ENCODE measurements around the gene NDUFV2.

Gene NDUFV2

GRCh38 chr18:9102508-9103375 is at the start of gene NDUFV2:
NDUFV2 (plus strand) TSS chr18:9102699; CDS start chr18:9102744, 45 bp downstream.
- H3K4me3 ChIP-seq (ENCODE audit: low read depth, low read length) = peak within 1 kb of the TSS; percentile 90

DNA sequence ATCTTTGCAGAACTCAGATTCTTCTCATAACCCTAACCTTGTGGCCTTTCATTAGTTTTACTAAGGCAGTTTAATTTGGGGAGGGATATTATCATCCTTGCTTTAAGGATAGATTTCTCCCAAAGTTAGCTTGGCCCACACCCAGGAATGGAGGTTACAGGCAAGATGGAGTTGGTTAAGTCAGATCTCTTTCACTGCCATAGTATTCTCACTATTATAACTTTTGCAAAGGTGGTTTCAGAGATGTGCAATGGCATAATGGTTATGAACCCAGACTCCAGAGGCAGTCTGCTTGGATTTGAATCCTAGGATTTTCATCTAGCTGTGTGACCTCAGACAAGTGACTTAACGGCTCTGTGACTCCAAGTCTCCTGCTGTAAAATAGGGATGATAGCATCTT is 48.7 kb upstream of the NDUFV2 start:
- H3K4me3 ChIP-seq (ENCODE audit: low read depth, low read length) = no peak overlapping the region

- no peak overlapping the region for H3K4me3 ChIP-seq (ENCODE audit: low read depth, low read length)
These were observed 47.3 kb upstream of the NDUFV2 start for GRCh38 chr18:9055185-9055584.

DNA sequence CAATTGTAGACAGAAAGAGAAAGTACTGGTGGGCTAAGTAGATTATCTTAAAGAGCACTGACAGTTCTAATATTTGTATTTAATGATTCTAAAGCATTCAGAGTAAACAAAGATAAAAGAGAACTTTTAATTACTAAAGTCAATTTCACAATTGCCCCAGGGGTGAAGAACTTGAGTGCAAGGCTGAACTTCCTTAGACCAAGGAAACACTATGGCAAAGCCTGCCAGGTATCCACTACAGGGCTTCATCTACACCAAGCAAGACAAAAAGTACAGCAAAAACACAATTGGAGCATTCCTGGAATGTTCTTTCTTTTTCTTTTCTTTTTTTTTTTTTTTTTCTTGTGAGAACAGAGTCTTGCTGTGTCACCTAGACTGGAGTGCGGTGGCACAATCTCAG is 46.9 kb upstream of the NDUFV2 start:
- no peak overlapping the region for H3K4me3 ChIP-seq (ENCODE audit: low read depth, low read length)

GRCh38 chr18:9057646-9058045 is 44.9 kb upstream of the NDUFV2 start:
- H3K4me3 ChIP-seq (ENCODE audit: low read depth, low read length) = no peak overlapping the region

DNA sequence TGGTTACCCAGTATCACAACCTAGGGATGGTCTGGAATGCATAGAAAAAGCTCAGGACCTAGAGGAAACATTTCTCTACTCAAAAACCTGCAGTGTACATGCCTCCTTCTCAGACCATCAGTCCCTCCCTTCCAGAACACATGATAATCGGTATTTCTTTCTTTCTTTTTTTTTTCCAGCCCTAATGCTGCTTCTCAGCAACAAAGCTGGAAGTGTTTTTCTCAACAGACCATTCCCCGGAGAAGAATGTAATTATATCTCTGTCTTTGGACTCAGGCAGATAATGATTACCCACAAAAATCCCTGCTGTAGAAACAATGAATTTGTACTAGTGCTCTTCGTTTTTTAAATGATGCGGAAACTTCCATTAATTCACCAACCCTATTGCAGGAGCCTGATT is 44.1 kb upstream of the NDUFV2 start:
- no peak overlapping the region for H3K4me3 ChIP-seq (ENCODE audit: low read depth, low read length)

GRCh38 chr18:9062418-9062751 is 40.1 kb upstream of the NDUFV2 start:
- H3K4me3 ChIP-seq (ENCODE audit: low read depth, low read length) = no peak overlapping the region

GRCh38 chr18:9065864-9066263 is 36.6 kb upstream of the NDUFV2 start:
- no peak overlapping the region for H3K4me3 ChIP-seq (ENCODE audit: low read depth, low read length)

DNA sequence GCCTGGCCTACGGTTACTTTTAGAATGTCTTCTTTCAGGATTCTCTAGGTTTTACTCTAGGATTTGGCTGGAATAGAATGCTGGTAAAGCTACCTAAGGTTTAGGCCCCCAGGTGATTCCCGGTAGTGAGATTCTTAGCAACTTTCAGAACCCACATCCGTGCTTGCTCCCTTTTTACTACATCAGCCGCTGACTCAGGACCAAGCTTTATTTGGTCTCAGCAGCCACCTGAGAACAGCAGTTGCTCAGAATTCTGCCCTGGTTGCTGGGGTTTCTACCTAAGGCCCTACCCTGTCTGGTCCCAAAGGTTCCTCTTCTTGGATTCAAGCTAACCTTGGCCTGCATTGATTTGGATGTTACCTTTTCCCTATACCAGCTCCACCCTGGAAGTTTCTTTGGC is 36.1 kb upstream of the NDUFV2 start:
- no peak overlapping the region for H3K4me3 ChIP-seq (ENCODE audit: low read depth, low read length)

- no peak overlapping the region for H3K4me3 ChIP-seq (ENCODE audit: low read depth, low read length)
These were observed 35.6 kb upstream of the NDUFV2 start for GRCh38 chr18:9066817-9067306.

DNA sequence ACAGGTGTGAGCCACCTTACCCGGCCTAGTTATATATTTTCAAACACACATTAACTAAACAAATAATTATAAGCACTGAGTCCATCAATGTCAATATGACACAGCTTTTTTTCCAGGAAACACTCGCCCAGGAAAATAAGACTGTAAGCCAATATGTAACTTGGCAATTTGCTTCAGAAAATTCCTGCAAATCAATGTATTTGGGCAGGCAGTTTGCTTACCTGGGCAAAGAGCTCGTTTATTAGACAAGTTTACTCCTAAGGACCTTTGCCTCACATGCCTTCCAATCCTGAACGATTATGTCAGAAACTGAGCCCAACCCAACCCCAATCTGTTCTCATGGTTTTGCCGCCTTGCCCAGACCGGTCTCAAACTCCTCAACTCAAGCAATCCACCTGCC is 34.7 kb upstream of the NDUFV2 start:
- H3K4me3 ChIP-seq (ENCODE audit: low read depth, low read length) = no peak overlapping the region

DNA sequence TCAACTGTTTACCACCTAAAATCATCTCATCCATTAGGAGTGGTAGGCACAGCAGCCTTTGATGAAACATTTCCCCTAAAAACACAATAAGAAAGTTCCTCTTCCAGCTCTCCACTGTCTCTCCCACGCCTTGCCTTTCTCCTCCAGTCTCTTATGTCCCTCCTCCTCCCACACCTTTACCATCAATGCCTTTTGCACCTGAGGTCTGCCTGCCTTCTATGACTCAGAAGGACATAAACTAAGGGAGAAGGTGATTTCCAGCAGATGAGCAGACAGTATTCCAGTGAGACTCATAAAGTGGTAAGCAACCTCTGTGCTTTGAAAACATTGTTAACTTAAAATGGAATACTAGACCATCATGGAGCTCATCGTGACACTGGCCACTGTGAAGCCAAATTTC is 34.2 kb upstream of the NDUFV2 start:
- H3K4me3 ChIP-seq (ENCODE audit: low read depth, low read length) = no peak overlapping the region

GRCh38 chr18:9069601-9070000 is 32.9 kb upstream of the NDUFV2 start:
- no peak overlapping the region for H3K4me3 ChIP-seq (ENCODE audit: low read depth, low read length)

GRCh38 chr18:9070212-9070611 is 32.3 kb upstream of the NDUFV2 start:
- H3K4me3 ChIP-seq (ENCODE audit: low read depth, low read length) = no peak overlapping the region

DNA sequence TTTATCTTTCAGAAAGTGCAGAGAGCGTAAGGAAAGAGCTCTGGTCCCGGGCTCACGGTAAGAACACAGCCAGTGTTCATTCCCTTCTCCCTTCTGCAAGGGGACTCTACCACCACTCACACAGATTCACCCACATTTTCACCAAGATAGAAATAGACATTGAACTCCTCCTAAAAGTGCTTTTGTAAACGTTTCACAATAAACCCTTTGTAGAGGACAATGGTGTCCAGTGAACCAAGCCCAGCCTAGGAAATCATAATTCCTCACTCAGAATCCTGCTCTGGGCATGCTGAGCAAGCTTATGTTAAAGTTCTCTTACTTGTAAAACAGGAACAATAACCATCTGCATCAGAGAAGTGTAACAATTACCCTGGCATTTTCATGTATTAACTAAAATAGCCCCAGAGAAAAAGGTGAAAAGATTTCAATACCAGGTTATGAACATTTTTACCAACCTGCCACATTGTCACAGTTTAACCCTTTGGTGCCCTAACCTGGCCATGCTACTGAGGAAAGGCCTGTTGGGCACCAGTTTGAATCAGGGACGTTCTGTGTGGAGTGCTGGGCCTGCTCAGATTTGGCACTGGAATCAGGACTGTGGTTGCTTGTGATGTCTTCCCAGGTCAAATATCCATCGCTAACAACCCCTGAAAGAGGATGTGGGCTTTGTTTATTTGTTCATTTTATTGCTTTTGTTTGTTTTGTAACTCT is 22.5 kb upstream of the NDUFV2 start:
- H3K4me3 ChIP-seq (ENCODE audit: low read depth, low read length) = no peak overlapping the region

DNA sequence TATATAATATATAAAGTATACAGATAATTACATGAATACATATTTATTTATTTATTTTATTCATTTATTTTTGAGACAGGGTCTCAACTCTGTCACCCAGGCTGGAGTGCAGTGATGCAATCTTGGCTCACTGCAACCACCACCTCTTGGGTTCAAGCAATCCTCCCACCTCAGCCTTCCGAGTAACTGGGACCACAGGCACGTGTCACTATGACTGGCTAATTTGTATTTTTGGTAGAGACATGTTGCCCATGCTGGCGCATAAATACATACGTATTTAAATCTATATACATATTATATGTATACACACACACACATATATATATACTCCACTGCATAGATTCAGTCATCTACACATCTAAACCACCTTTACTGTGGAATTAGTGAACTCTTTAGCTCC is 20.6 kb upstream of the NDUFV2 start:
- H3K4me3 ChIP-seq (ENCODE audit: low read depth, low read length) = no peak overlapping the region

GRCh38 chr18:9082711-9083510 is 19.6 kb upstream of the NDUFV2 start:
- no peak overlapping the region for H3K4me3 ChIP-seq (ENCODE audit: low read depth, low read length)

DNA sequence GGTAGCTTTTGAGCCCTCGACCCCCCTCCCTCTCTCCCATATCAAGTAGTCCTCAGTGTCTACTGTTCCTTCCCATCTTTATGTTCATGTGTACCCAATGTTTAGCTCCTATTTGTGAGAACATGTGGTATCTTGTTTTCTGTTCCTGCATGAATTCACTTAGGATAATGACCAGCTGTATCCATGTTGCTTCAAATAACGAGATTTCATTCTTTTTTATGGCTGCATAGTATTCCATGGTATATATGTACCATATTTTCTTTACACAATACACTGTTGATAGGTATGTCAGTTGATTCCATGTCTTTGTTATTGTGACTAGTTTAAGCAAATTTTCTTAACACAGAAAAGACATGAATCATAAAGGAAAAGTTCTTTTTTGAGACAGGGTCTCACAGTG is 16.5 kb upstream of the NDUFV2 start:
- no peak overlapping the region for H3K4me3 ChIP-seq (ENCODE audit: low read depth, low read length)

DNA sequence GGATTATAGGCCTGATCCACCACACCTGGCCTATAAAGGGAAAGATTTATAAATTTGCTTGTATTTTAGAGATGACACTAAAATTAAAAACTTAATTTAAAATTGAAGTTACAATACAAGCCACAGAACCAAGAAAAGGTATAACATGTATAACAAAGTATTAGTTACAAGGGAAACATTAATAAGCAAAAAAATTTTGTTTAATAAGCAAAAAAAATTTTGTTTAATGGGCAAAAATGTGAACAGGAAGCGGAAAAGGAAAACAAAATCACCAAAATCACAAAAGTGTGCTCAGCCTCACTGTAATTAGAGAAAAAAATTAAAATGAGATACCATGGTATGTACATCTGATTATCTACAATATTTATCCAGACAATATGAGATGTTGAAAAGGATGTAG is 15.9 kb upstream of the NDUFV2 start:
- no peak overlapping the region for H3K4me3 ChIP-seq (ENCODE audit: low read depth, low read length)

DNA sequence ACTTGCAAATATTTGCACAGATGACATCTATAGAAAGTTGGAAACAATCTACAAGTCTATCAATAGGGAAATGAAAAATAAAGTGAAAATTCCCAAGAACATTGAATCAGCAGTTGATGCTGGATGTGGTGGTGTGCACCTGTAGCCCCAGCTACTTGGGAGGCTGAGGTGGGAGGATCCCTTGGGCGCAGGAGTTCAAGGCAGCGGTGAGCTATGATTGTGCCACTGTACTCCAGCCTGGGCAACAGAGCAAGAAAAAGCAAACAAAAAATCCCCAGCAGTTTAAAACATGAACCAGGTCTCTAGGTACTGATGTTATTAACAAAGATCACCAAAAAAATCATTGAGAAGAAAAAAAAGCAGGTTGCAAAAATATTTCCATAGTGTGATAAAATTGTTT is 15.4 kb upstream of the NDUFV2 start:
- H3K4me3 ChIP-seq (ENCODE audit: low read depth, low read length) = no peak overlapping the region

- no peak overlapping the region for H3K4me3 ChIP-seq (ENCODE audit: low read depth, low read length)
These were observed 14.2 kb upstream of the NDUFV2 start for GRCh38 chr18:9088252-9088651.

Data from iPS-11a (cell line).